Measurements from ENCODE around the gene DNMT3A. TPM values are rescaled to one million over a fixed set of nuclear protein-coding genes. Genes with fewer than 3 reads are reported as not detected.

Gene DNMT3A
- total and polyA plus RNA-seq, 2 of the 8 experiments (the other 6 are each of a cell fraction or from before 2014, with no cell fraction given) = 33.6 to 178 TPM

DNA sequence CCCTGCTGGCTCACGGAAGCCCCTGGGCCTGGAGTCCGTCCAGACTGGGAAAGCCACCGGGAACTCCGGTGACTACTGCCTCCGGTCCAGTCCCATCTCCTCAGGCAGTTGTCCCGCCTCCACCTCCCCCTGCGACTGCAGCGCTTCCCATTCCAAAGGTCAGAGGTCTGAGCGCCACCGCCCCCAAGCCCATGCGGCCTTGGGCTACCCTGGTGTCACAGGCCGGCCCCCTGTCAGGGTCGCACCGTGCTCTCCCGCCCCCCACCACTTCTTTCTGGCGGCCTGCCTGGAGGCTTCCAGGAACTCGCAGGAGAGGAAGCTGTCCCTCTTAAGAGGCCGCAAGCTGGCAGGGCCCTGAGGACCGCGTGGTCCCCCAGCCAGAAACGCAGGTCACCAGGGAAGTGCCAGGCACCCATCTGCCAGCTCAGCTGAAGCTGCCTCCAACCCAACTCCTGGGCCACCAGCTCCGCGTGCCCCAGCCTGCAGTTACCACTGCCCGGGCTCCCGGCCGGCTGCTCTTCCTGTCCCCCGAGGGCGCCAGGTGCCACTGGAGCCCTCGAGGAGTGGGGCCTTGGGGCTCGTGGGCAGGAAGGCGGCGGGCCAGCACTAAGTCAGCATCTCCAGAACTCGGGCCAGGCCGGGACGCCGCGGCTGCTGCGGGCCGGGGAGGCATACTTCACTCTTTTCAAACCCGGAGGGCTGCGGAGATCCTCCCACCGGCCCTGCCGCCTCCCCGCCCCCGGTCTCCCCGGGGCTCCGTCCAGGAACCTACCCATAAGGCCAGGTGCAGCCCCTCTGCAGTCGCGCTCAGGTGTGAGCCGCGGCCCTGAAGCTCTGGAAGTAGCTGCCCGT, 90.1 kb downstream of the DNMT3A start (continued):
- TF ChIP-seq, protein P1, sequence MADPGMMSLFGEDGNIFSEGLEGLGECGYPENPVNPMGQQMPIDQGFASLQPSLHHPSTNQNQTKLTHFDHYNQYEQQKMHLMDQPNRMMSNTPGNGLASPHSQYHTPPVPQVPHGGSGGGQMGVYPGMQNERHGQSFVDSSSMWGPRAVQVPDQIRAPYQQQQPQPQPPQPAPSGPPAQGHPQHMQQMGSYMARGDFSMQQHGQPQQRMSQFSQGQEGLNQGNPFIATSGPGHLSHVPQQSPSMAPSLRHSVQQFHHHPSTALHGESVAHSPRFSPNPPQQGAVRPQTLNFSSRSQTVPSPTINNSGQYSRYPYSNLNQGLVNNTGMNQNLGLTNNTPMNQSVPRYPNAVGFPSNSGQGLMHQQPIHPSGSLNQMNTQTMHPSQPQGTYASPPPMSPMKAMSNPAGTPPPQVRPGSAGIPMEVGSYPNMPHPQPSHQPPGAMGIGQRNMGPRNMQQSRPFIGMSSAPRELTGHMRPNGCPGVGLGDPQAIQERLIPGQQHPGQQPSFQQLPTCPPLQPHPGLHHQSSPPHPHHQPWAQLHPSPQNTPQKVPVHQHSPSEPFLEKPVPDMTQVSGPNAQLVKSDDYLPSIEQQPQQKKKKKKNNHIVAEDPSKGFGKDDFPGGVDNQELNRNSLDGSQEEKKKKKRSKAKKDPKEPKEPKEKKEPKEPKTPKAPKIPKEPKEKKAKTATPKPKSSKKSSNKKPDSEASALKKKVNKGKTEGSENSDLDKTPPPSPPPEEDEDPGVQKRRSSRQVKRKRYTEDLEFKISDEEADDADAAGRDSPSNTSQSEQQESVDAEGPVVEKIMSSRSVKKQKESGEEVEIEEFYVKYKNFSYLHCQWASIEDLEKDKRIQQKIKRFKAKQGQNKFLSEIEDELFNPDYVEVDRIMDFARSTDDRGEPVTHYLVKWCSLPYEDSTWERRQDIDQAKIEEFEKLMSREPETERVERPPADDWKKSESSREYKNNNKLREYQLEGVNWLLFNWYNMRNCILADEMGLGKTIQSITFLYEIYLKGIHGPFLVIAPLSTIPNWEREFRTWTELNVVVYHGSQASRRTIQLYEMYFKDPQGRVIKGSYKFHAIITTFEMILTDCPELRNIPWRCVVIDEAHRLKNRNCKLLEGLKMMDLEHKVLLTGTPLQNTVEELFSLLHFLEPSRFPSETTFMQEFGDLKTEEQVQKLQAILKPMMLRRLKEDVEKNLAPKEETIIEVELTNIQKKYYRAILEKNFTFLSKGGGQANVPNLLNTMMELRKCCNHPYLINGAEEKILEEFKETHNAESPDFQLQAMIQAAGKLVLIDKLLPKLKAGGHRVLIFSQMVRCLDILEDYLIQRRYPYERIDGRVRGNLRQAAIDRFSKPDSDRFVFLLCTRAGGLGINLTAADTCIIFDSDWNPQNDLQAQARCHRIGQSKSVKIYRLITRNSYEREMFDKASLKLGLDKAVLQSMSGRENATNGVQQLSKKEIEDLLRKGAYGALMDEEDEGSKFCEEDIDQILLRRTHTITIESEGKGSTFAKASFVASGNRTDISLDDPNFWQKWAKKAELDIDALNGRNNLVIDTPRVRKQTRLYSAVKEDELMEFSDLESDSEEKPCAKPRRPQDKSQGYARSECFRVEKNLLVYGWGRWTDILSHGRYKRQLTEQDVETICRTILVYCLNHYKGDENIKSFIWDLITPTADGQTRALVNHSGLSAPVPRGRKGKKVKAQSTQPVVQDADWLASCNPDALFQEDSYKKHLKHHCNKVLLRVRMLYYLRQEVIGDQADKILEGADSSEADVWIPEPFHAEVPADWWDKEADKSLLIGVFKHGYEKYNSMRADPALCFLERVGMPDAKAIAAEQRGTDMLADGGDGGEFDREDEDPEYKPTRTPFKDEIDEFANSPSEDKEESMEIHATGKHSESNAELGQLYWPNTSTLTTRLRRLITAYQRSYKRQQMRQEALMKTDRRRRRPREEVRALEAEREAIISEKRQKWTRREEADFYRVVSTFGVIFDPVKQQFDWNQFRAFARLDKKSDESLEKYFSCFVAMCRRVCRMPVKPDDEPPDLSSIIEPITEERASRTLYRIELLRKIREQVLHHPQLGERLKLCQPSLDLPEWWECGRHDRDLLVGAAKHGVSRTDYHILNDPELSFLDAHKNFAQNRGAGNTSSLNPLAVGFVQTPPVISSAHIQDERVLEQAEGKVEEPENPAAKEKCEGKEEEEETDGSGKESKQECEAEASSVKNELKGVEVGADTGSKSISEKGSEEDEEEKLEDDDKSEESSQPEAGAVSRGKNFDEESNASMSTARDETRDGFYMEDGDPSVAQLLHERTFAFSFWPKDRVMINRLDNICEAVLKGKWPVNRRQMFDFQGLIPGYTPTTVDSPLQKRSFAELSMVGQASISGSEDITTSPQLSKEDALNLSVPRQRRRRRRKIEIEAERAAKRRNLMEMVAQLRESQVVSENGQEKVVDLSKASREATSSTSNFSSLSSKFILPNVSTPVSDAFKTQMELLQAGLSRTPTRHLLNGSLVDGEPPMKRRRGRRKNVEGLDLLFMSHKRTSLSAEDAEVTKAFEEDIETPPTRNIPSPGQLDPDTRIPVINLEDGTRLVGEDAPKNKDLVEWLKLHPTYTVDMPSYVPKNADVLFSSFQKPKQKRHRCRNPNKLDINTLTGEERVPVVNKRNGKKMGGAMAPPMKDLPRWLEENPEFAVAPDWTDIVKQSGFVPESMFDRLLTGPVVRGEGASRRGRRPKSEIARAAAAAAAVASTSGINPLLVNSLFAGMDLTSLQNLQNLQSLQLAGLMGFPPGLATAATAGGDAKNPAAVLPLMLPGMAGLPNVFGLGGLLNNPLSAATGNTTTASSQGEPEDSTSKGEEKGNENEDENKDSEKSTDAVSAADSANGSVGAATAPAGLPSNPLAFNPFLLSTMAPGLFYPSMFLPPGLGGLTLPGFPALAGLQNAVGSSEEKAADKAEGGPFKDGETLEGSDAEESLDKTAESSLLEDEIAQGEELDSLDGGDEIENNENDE (IDR thresholded peaks at IDR 0.05; ENCODE audit: insufficient replicate concordance, low read length) = no peak
- TF ChIP-seq POLR2A (IDR thresholded peaks at IDR 0.05; ENCODE audit: control extremely low read depth in 1 of 2, low read depth in 2 of 2, low read length in 2 of 2) (0 out of 3 replicates have a peak, but pooled peaks of 1 of the 2 experiments have one; percentile 26), TAF1 (IDR thresholded peaks at IDR 0.05; ENCODE audit: low read depth, low read length) (peak; percentile 63; the same call in 1 of the 2 replicates), HDAC6 (IDR thresholded peaks at IDR 0.05; ENCODE audit: low read depth, low read length) (no peak), SUZ12 (IDR thresholded peaks at IDR 0.05; ENCODE audit: low read length) (no peak), PHF8 (conservative IDR thresholded peaks at IDR 0.05; ENCODE audit: low read depth, low read length) (peak; percentile 16; the same call in 1 of the 2 replicates), CTBP2 (IDR thresholded peaks at IDR 0.05; ENCODE audit: borderline replicate concordance, insufficient read depth, insufficient read length, low read length) (no peak), SAP30 (IDR thresholded peaks at IDR 0.05; ENCODE audit: insufficient read depth, insufficient replicate concordance, low read length) (peak; percentile 77), KDM4A (IDR thresholded peaks at IDR 0.05; ENCODE audit: low read depth, low read length, severe bottlenecking) (peak; percentile 15)
